Thyroid gland (tissue), 4 donors: Measurements from ENCODE around the gene ACSS1. TPM values are rescaled to one million over a fixed set of nuclear protein-coding genes. Genes with fewer than 3 reads are reported as not detected.
A peak's percentile ranks its signal among the peaks of the same experiment; 100 is the strongest.

Experiments
- DNase-seq, 2 donors: peaks; one replicate each; pipeline ENCODE4 v3.0.0-alpha.2; 2019
- H3K27ac ChIP-seq, 3 donors: fragments of 200-600 bp; sonication (generic); 1 replicate in 2 of 3; 2 replicates in 1 of 3; pipeline ENCODE4 v1.5.1; 2016 to 2019; ENCODE audit warnings: mild to moderate bottlenecking in 1 of 3, moderate library complexity in 1 of 3
- H3K27me3 ChIP-seq: fragments of 200-600 bp; sonication (generic); one replicate; pipeline ENCODE4 v1.5.1; 2019
- H3K36me3 ChIP-seq, 2 donors: fragments of 200-600 bp; sonication (generic); one replicate each; pipeline ENCODE4 v1.5.1; 2016 to 2019
- H3K4me1 ChIP-seq, 2 donors: fragments of 200-600 bp; sonication (generic); one replicate each; pipeline ENCODE4 v1.5.1; 2017 to 2019
- H3K4me3 ChIP-seq, 3 donors: fragments of 200-600 bp; sonication (generic); replicated peaks in 1 of 3; 1 replicate in 2 of 3; 2 replicates in 1 of 3; pipeline ENCODE4 v1.5.1; 2016; ENCODE audit warnings: mild to moderate bottlenecking in 1 of 3
- H3K9me3 ChIP-seq: fragments of 200-600 bp; sonication (generic); one replicate; pipeline ENCODE4 v1.5.1; 2017
- POLR2A ChIP-seq, 2 donors: fragments of 450-650 bp; IDR thresholded peaks; one replicate each; pipeline ENCODE4 v1.6.1; 2017; ENCODE audit warnings: antibody characterized with exemption in 2 of 2, mild to moderate bottlenecking in 2 of 2, moderate library complexity in 1 of 2
- WGBS, 2 donors: methylation state at CpG; one replicate each; pipeline ENCODE4 v1.1.5; 2017; 5-methylcytosine and 5-hydroxymethylcytosine counted together
- intact Hi-C: fragments of 100-400 bp; cut with DNase I; formaldehyde crosslinking; loops from one replicate; pipeline ENCODE4 v1.15.1; 2023
- total RNA-seq, 4 donors: library from RNA; depleted of rRNA; stranded (reverse); fragments of >200 nt; gene quantifications; one replicate each; pipeline ENCODE4 v1.2.3, GENCODE V29; 2016
- TF ChIP-seq, protein P1 (sequence below), 6 experiments: fragments of 200-600 bp in 3 of 6; fragments of 450-650 bp in 3 of 6; sonication (generic) in 3 of 6; IDR thresholded peaks; one replicate each; pipeline ENCODE4 v1.5.1; 2016 to 2019; ENCODE audit warnings: antibody characterized with exemption in 6 of 6, mild to moderate bottlenecking in 2 of 6, inconsistent platforms in 1 of 6, moderate library complexity in 1 of 6

ACSS1 gene
- total RNA-seq, 4 donors from 2014 or later, result 45.8 to 57.4 (median 52.1) TPM

DNA sequence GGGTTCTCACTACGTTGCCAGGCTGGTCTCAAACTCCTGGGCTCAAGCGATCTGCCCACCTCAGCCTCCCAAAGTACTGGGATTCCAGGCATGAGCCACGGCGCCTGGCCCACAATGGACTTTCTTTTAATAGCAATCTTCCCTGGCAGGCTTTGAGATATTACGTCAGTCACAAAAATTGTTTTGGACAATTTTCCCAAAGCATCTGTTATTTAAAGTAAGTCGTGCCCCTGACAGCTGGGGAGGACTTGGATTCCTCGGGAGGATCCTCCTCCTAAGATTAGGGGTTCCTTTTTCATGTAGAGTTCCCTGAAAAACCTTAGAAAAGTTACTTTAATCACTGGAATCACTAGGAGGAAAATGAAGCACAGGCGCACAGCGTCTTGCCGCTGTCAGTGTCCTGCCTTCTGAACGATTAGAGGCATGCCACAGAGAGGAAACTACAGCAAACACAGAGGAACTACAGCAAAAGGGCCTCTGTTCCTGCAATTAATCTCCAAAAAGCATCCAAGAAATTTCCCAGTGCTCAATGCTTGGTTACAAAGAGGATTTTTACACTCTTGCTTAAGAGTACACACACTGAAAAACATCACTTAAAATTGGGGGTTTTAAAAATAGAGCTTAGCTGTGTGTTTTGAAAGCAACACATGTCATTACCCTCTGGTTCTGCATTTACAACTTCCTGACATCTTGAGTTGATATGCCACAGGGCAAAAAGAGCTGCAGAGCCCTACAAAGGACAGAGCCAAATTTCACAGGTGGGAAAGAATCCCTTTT, 4.5 kb downstream of the ACSS1 start:
- H3K27me3 ChIP-seq, result no peaks in the 10 kb centered on the region
- no peak for TF ChIP-seq POLR2A (IDR thresholded peaks at IDR 0.05)
- TF ChIP-seq, protein P1, sequence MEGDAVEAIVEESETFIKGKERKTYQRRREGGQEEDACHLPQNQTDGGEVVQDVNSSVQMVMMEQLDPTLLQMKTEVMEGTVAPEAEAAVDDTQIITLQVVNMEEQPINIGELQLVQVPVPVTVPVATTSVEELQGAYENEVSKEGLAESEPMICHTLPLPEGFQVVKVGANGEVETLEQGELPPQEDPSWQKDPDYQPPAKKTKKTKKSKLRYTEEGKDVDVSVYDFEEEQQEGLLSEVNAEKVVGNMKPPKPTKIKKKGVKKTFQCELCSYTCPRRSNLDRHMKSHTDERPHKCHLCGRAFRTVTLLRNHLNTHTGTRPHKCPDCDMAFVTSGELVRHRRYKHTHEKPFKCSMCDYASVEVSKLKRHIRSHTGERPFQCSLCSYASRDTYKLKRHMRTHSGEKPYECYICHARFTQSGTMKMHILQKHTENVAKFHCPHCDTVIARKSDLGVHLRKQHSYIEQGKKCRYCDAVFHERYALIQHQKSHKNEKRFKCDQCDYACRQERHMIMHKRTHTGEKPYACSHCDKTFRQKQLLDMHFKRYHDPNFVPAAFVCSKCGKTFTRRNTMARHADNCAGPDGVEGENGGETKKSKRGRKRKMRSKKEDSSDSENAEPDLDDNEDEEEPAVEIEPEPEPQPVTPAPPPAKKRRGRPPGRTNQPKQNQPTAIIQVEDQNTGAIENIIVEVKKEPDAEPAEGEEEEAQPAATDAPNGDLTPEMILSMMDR (IDR thresholded peaks at IDR 0.05), result no peak
- intact Hi-C loops, result no loop called here
- peak overlapping the region; percentile 49 to 96 (median 96) for H3K27ac ChIP-seq
- H3K9me3 ChIP-seq, result no peaks in the 10 kb centered on the region
- DNase-seq, result peak in 1 of 2 donors; percentile 17
- H3K36me3 ChIP-seq, result no peaks in the 10 kb centered on the region
- WGBS, 2 donors, result 51 to 54% methylated on average over 11 of the region's 11 CpGs
- H3K4me1 ChIP-seq, result peaks cover 65 to 84% of the 10 kb centered on the region in 2 donors
- no peak overlapping the region for H3K4me3 ChIP-seq

DNA sequence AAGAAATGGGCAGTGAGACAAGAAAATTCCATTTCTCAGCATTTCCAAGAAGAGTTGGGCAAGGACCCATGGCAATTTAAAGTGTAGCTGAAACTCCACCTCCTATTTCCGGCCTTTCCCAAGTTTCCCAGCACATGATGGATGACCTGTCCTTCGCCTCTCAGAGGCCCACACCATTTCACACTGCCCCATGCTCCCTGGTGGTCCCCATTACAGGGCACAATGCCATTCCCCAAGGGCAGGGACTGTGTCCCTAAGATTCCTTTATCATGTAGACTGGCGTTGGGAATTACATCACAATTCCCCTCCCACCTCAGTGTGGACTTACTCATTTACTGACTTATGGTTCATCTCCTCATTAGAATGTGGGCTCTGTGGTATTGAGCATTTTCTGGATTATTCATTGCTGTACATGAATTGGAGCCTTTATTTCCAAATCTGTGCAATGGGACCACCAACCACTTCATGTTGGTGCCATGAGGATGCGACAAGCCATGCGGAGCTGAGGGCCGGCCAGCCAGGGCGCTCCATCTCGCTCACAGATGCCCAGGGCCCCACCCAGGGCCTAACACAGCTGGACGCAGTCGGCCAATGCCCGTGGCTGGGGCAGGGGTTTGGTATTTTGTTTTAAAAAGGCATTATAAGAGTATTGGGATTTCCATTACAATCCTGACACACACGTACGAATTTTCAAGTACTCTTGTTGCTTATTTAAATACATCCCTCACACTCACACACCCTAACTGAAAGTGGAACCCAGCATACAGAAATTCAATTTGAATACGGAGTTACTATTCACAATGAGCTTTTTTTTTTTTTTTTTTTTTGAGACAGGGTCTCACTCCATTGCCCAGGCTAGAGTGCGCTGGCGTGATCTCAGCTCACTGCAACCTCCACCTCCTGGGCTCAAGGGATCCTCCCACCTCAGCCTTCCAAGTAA, 5.4 kb downstream of the ACSS1 start:
- H3K36me3 ChIP-seq, result no peaks in the 10 kb centered on the region
- peaks cover 72 to 93% of the 10 kb centered on the region in 2 donors for H3K4me1 ChIP-seq
- intact Hi-C loops, result no loop called here
- DNase-seq, result peak in 1 of 2 donors; percentile 46
- H3K4me3 ChIP-seq, result no peak overlapping the region
- no peaks in the 10 kb centered on the region for H3K27me3 ChIP-seq
- TF ChIP-seq POLR2A (IDR thresholded peaks at IDR 0.05), result no peak
- TF ChIP-seq, protein P1 (IDR thresholded peaks at IDR 0.05), result no peak
- peak overlapping the region; percentile 29 to 96 (median 96) for H3K27ac ChIP-seq
- no peaks in the 10 kb centered on the region for H3K9me3 ChIP-seq
- WGBS, 2 donors, result 67 to 72% methylated on average over 16 of the region's 16 CpGs

DNA sequence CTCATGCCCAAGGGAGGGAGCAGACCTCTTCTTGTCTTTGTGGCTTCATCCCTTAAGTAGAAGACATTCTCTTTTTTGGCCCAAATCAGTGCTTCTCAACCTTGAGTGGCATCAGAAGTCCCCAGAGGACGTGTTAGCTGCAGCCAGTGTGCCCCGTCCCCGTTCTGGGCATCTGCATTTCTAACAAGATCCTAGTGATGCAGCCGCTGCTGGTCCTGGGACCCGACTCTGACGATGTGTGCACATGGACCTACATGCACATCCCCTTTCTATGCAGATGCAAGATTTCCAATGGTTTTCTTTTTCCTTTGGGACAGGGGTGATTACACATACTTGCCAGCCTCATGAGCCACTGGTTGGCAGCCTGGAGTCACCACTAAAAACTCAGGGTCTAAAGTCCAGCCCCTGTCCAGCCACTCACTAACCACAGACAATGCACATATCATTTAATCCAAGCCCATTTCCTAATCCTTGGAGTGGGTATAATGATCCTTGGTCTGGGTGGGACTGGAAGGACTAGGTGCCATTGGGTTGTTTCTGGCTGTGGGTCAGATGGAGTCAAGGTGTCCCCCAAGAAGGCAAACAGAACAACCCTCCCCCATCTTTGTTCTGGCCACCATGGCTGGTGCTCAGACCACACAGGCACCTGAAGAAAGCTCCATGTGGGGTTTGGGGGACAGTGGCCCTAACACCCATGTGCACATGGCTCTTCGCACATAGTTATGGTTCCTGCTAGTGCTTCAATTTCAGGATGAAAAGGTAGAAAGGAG, 6.4 kb downstream of the ACSS1 start:
- H3K27ac ChIP-seq, result peak overlapping the region in 2 of 3 donors; percentile 96
- peaks cover 0 to 8% of the 10 kb centered on the region in 2 donors for H3K36me3 ChIP-seq
- TF ChIP-seq POLR2A (IDR thresholded peaks at IDR 0.05), result no peak
- TF ChIP-seq, protein P1 (IDR thresholded peaks at IDR 0.05), result no peak
- no peaks in the 10 kb centered on the region for H3K27me3 ChIP-seq
- peaks cover 72 to 98% of the 10 kb centered on the region in 2 donors for H3K4me1 ChIP-seq
- no peak overlapping the region for H3K4me3 ChIP-seq
- 90 to 97% methylated on average over 7 of the region's 7 CpGs for WGBS, 2 donors
- no peak for DNase-seq
- intact Hi-C loops, result no loop called here
- no peaks in the 10 kb centered on the region for H3K9me3 ChIP-seq

DNA sequence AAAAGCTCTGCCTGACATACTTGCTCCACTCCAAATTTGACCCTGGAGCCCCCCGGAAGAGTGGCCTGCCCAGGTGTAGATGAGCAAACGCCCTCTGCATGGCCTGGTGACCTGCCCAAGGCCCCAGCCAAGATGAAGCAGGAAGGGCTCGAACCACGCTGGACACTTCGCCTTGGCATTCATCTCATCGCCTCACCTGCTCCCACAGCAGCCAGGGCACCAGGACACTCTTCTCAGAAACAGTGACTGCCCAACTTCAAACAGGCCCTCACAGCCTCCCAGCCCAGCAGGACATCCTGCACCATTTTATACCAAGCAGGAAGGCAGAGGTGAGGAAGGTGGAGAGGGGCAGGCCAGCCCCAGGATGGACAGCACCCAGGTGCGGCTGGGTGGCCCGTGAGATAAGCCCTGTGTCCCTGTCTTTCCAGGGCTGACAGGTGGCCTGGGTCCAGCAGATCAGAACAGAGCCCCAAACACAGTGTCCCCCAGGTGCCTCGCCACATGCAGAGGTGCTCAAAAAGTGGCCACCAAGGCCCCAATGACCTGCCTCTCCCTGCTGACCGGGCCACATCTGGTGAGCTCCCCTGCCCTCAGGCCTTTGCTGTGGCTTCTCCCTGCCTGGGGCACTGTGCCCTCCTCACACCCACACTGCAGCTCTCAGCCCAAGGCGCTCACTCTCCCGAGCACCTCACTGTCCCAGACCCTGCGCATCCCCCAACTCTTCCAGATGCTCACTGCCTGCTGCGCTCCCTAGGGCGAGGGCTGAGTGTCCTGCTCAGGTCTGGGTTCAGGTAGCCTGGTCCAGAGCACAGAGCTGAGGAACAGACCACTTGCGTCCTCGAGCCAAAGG, 7.2 kb downstream of the ACSS1 start:
- H3K36me3 ChIP-seq, result peaks cover 4 to 8% of the 10 kb centered on the region in 2 donors
- intact Hi-C loops, result no loop called here
- no peaks in the 10 kb centered on the region for H3K9me3 ChIP-seq
- H3K4me3 ChIP-seq, result no peak overlapping the region
- no peaks in the 10 kb centered on the region for H3K27me3 ChIP-seq
- WGBS, 2 donors, result 96 to 98% methylated on average over 12 to 14 of the region's 17 CpGs
- no peak for DNase-seq
- peak overlapping the region; percentile 1 to 53 (median 11) for H3K27ac ChIP-seq
- H3K4me1 ChIP-seq, result peaks cover 63 to 90% of the 10 kb centered on the region in 2 donors
- no peak for TF ChIP-seq POLR2A (IDR thresholded peaks at IDR 0.05)
- TF ChIP-seq, protein P1 (IDR thresholded peaks at IDR 0.05), result no peak
